K562 (cell line): ENCODE data around the gene RBMX. TPM values are rescaled to one million over a fixed set of nuclear protein-coding genes. Genes with fewer than 3 reads are reported as not detected.
A peak's percentile ranks its signal among the peaks of the same experiment; 100 is the strongest.

ENCODE experiments used
- CBX1 ChIP-seq: sonication (generic); IDR thresholded peaks from 2 replicates; pipeline ENCODE4 v1.6.1; 2016; ENCODE audit warnings: antibody characterized with exemption, low read depth, mild to moderate bottlenecking
- DMBX1 ChIP-seq: fragments of 250-450 bp; sonication (Bioruptor Pico); IDR thresholded peaks from 2 replicates; pipeline ENCODE4 v1.8.0; 2022; ENCODE audit warnings: inconsistent platforms, mild to moderate bottlenecking, moderate library complexity, borderline replicate concordance
- DPF2 ChIP-seq: fragments of 450-650 bp; IDR thresholded peaks from 2 replicates; pipeline ENCODE4 v1.6.1; 2016
- EHMT2 ChIP-seq: fragments of 450-650 bp; IDR thresholded peaks from 2 replicates; pipeline ENCODE4 v1.6.1; 2018; ENCODE audit warnings: antibody characterized with exemption
- GABPB2 ChIP-seq: fragments of 250-450 bp; sonication (Bioruptor Pico); conservative IDR thresholded peaks from 2 replicates; pipeline ENCODE4 v1.5.1; 2021; ENCODE audit warnings: mild to moderate bottlenecking
- HCFC1 ChIP-seq: IDR thresholded peaks from 2 replicates; pipeline ENCODE4 v1.6.1; 2012; ENCODE audit warnings: low read depth, low read length, improper control_type of control experiment
- HMG20A ChIP-seq: fragments of 450-650 bp; formaldehyde crosslinking; conservative IDR thresholded peaks from 2 replicates; pipeline ENCODE4 v1.4.0; 2020; ENCODE audit warnings: mild to moderate bottlenecking, mixed read lengths
- KDM5B ChIP-seq: fragments of 200-600 bp; sonication (generic); IDR thresholded peaks from 2 replicates; pipeline ENCODE4 v1.6.1; 2012; ENCODE audit warnings: low read depth, mild to moderate bottlenecking, moderate library complexity, low read length, control low read depth, inconsistent platforms; ENCODE audit not compliant: insufficient replicate concordance
- KLF10 ChIP-seq: fragments of 250-450 bp; sonication (Bioruptor Pico); IDR thresholded peaks from 2 replicates; pipeline ENCODE4 v1.6.1; 2021; ENCODE audit warnings: matching md5 sums
- NBN ChIP-seq: fragments of 450-650 bp; IDR thresholded peaks from 2 replicates; pipeline ENCODE4 v1.6.1; 2016; ENCODE audit warnings: low read depth, mild to moderate bottlenecking
- NCOA4 ChIP-seq: fragments of 450-650 bp; IDR thresholded peaks from 2 replicates; pipeline ENCODE4 v1.6.1; 2018; ENCODE audit warnings: mild to moderate bottlenecking; ENCODE audit not compliant: partially characterized antibody
- PHB2 ChIP-seq: fragments of 450-650 bp; IDR thresholded peaks from 2 replicates; pipeline ENCODE4 v1.6.1; 2017; ENCODE audit warnings: low read depth
- PHTF2 ChIP-seq: fragments of 250-450 bp; sonication (Bioruptor Pico); IDR thresholded peaks from 2 replicates; pipeline ENCODE4 v1.5.0; 2021; ENCODE audit warnings: mild to moderate bottlenecking
- PML ChIP-seq: IDR thresholded peaks from 2 replicates; pipeline ENCODE4 v1.6.1; 2012; ENCODE audit warnings: low read length, inconsistent platforms
- RBFOX2 ChIP-seq: fragments of 200-400 bp; formaldehyde crosslinking; IDR thresholded peaks from 2 replicates; pipeline ENCODE4 v1.6.1; 2017; ENCODE audit warnings: low read depth, mild to moderate bottlenecking, low read length, moderate library complexity
- RUNX1 ChIP-seq: sonication (generic); IDR thresholded peaks from 2 replicates; pipeline ENCODE4 v1.6.1; 2016; ENCODE audit warnings: antibody characterized with exemption, low read depth
- SLC30A9 ChIP-seq: fragments of 250-450 bp; sonication (Bioruptor Pico); IDR thresholded peaks from 2 replicates; pipeline ENCODE4 v1.8.0; 2022; ENCODE audit warnings: mild to moderate bottlenecking, moderate library complexity
- SMAD1 ChIP-seq: fragments of 150-350 bp; IDR thresholded peaks from 2 replicates; pipeline ENCODE4 v1.6.1; 2014; ENCODE audit warnings: low read length, low read depth; ENCODE audit not compliant: partially characterized antibody
- SMAD4 ChIP-seq: fragments of 250-450 bp; sonication (Bioruptor Pico); conservative IDR thresholded peaks from 2 replicates; pipeline ENCODE4 v1.8.0; 2021; ENCODE audit warnings: inconsistent platforms, mild to moderate bottlenecking, moderate library complexity
- SMARCA4 ChIP-seq: fragments of 450-650 bp; IDR thresholded peaks from 2 replicates; pipeline ENCODE4 v1.6.1; 2016
- SMARCE1 ChIP-seq: fragments of 450-650 bp; IDR thresholded peaks from 2 replicates; pipeline ENCODE4 v1.7.1; 2016; ENCODE audit warnings: mild to moderate bottlenecking
- SOX6 ChIP-seq: fragments of 450-650 bp; IDR thresholded peaks from 2 replicates; pipeline ENCODE4 v1.6.1; 2014; ENCODE audit warnings: mild to moderate bottlenecking
- SPI1 ChIP-seq: IDR thresholded peaks from 2 replicates; pipeline ENCODE4 v1.6.1; 2011; ENCODE audit warnings: low read depth, low read length, control low read depth, borderline replicate concordance
- TEAD4 ChIP-seq, 2 experiments: sonication (generic) in 1 of 2; formaldehyde crosslinking in 1 of 2; IDR thresholded peaks; 2 replicates each; pipeline versions ENCODE4 v1.6.1 to v1.8.0; 2012 to 2022; ENCODE audit warnings: borderline replicate concordance in 1 of 2, inconsistent platforms in 1 of 2, low read length in 1 of 2, mild to moderate bottlenecking in 1 of 2, missing genetic modification reagents in 1 of 2
- TFAP4 ChIP-seq: sonication (generic); formaldehyde crosslinking; IDR thresholded peaks from 2 replicates; pipeline ENCODE4 v1.8.0; 2022; ENCODE audit warnings: missing genetic modification reagents, mild to moderate bottlenecking, moderate library complexity, borderline replicate concordance
- U2AF1 ChIP-seq: fragments of 200-400 bp; formaldehyde crosslinking; optimal IDR thresholded peaks from 2 replicates; pipeline ENCODE3; 2017; ENCODE audit warnings: mild to moderate bottlenecking, low read depth, low read length, moderate library complexity
- ZKSCAN3 ChIP-seq: fragments of 250-450 bp; sonication (Bioruptor Pico); IDR thresholded peaks from 2 replicates; pipeline ENCODE4 v1.4.0; 2020
- ZNF398 ChIP-seq: fragments of 250-450 bp; sonication (Bioruptor Pico); IDR thresholded peaks from 2 replicates; pipeline ENCODE4 v1.8.0; 2021; ENCODE audit warnings: moderate library complexity, mild to moderate bottlenecking, inconsistent platforms
- ZNF431 ChIP-seq: sonication (generic); formaldehyde crosslinking; IDR thresholded peaks from 2 replicates; pipeline ENCODE4 v1.8.0; 2022; ENCODE audit warnings: mild to moderate bottlenecking, missing genetic modification reagents
- ZNF507 ChIP-seq: conservative IDR thresholded peaks from 2 replicates; pipeline ENCODE4 v1.6.1; 2017; ENCODE audit warnings: missing genetic modification characterization, missing compliant biosample characterization
- ZNF699 ChIP-seq: fragments of 250-450 bp; sonication (Bioruptor Pico); IDR thresholded peaks from 2 replicates; pipeline ENCODE4 v1.8.0; 2021; ENCODE audit warnings: mild to moderate bottlenecking, moderate library complexity; ENCODE audit not compliant: insufficient replicate concordance
- polyA plus RNA-seq, 8 experiments: library from polyadenylated mRNA; depleted of rRNA in 4 of 8; stranded (reverse) in 5 of 8; unstranded in 3 of 8; fragments of >200 nt; fragmentation: Nextera tagmentation in 2 of 8; fragmentation: Illumina TruSeq in 1 of 8; extraction: Ambion mirVana in 2 of 8; extraction: Trizol in 1 of 8; gene quantifications; 2 replicates each; pipeline versions ENCODE4 v1.2.1 to v1.2.3, GENCODE V29; 2011 to 2014; ENCODE audit warnings: inconsistent platforms in 1 of 8, missing spikeins in 1 of 8
- total RNA-seq, 7 experiments: library from RNA; depleted of rRNA in 6 of 7; stranded (reverse); fragments of >200 nt in 6 of 7; fragmentation: Illumina TruSeq in 2 of 7; extraction: Trizol in 2 of 7; gene quantifications; 2 replicates each; pipeline versions ENCODE4 v1.2.1 to v1.2.3, GENCODE V29; 2011 to 2021; ENCODE audit warnings: low replicate concordance in 1 of 7

RBMX gene
- total and polyA plus RNA-seq, 9 of the 15 experiments (the other 6 are each of a cell fraction or from before 2014, with no cell fraction given), result 405 to 671 (median 540) TPM

DNA sequence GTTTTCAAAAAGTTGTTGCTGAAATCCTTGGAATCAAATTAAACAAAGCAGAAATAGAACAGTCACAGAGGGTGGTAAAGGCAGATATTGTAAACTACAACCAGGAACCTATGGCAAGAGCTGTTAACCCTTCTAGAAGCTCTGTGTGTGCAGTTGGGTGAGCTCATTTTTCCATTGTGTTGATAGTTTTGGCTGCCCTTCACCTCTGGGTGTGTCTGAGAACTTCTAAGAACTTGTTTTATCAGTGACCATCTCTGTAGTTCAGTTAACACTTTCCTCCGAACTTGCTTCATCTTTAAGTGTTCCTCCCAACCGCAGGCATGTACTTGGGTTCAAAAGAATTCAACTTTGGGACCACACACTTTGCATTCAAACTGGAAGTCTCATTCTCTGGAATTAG lies 32.7 kb downstream of the RBMX start (continued):
- TF ChIP-seq NCOA4, result no peak
- no peak for TF ChIP-seq TFAP4
- no peak for TF ChIP-seq RBFOX2
- peak; percentile 84 for TF ChIP-seq SMARCA4
- TF ChIP-seq SPI1, result no peak
- no peak for TF ChIP-seq GABPB2 (CRISPR knock-in tag)
- TF ChIP-seq PHB2, result no peak
- TF ChIP-seq CBX1, result 0 out of 2 replicates have a peak, but pooled peaks have one; percentile 27
- TF ChIP-seq SMAD4 (CRISPR knock-in tag), result peak; percentile 70
- no peak for TF ChIP-seq KLF10
- no peak for TF ChIP-seq HCFC1
- no peak for TF ChIP-seq ZKSCAN3 (CRISPR knock-in tag)
- peak; percentile 20; the same call in 1 of the 2 replicates for TF ChIP-seq NBN
- TF ChIP-seq PML, result no peak
- no peak for TF ChIP-seq KDM5B
- no peak for TF ChIP-seq ZNF398 (CRISPR knock-in tag)
- no peak for TF ChIP-seq ZNF507 (tag)
- peak; percentile 88 for TF ChIP-seq SOX6
- TF ChIP-seq DPF2, result peak; percentile 73
- peak; percentile 72 for TF ChIP-seq SMARCE1
- peak; percentile 82; the same call in 1 of the 2 replicates for TF ChIP-seq TEAD4 (IDR thresholded peaks at IDR 0.05; ENCODE audit: low read length)
- TF ChIP-seq TEAD4 (CRISPR knock-in tag; IDR thresholded peaks at IDR 0.05; ENCODE audit: borderline replicate concordance), result no peak
- peak; percentile 76 for TF ChIP-seq EHMT2
- no peak for TF ChIP-seq ZNF699 (CRISPR knock-in tag)
- TF ChIP-seq PHTF2 (CRISPR knock-in tag), result no peak
- TF ChIP-seq U2AF1, result no peak
- no peak for TF ChIP-seq DMBX1 (CRISPR knock-in tag)
- no peak for TF ChIP-seq SLC30A9 (CRISPR knock-in tag)
- TF ChIP-seq RUNX1, result no peak
- TF ChIP-seq SMAD1, result no peak
- no peak for TF ChIP-seq HMG20A (CRISPR knock-in tag)
- no peak for TF ChIP-seq ZNF431 (CRISPR knock-in tag)
